Osteocyte (in vitro differentiated cells): ENCODE data around the gene A1BG. TPM values are rescaled to one million over a fixed set of nuclear protein-coding genes. Genes with fewer than 3 reads are reported as not detected.
A peak's percentile ranks its signal among the peaks of the same experiment; 100 is the strongest.

Source experiments
- DNase-seq: peaks from one replicate; pipeline ENCODE4 v3.0.0; 2021; ENCODE audit warnings: mixed read lengths; ENCODE audit not compliant: unreplicated experiment; ENCODE audit errors: extremely low spot score
- H3K27ac Mint-ChIP-seq: one replicate; pipeline ENCODE4 v1.8.0; 2021; ENCODE audit warnings: mild to moderate bottlenecking, mixed read lengths; ENCODE audit not compliant: unreplicated experiment
- H3K27me3 Mint-ChIP-seq: one replicate; pipeline ENCODE4 v1.8.0; 2021; ENCODE audit warnings: mixed read lengths; ENCODE audit not compliant: unreplicated experiment
- H3K36me3 Mint-ChIP-seq: one replicate; pipeline ENCODE4 v1.8.0; 2021; ENCODE audit warnings: mixed read lengths; ENCODE audit not compliant: unreplicated experiment
- H3K4me1 Mint-ChIP-seq: one replicate; pipeline ENCODE4 v1.8.0; 2021; ENCODE audit warnings: mixed read lengths; ENCODE audit not compliant: unreplicated experiment
- H3K4me3 Mint-ChIP-seq: one replicate; pipeline ENCODE4 v1.8.0; 2021; ENCODE audit warnings: mild to moderate bottlenecking, moderate library complexity, mixed read lengths; ENCODE audit not compliant: unreplicated experiment
- H3K9me3 Mint-ChIP-seq: one replicate; pipeline ENCODE4 v1.8.0; 2021; ENCODE audit warnings: mixed read lengths; ENCODE audit not compliant: unreplicated experiment
- total RNA-seq: library from RNA; stranded (reverse); gene quantifications from 2 replicates; pipeline ENCODE4 v1.2.1, GENCODE V29; 2021
- TF ChIP-seq, protein P1 (sequence below): fragments of 200-600 bp; sonication (generic); IDR thresholded peaks from 2 replicates; pipeline ENCODE4 v1.5.0; 2021; ENCODE audit warnings: antibody characterized with exemption, mild to moderate bottlenecking, moderate library complexity

Gene A1BG
- total RNA-seq, 1 donor from 2014 or later, result 39.8 TPM

DNA sequence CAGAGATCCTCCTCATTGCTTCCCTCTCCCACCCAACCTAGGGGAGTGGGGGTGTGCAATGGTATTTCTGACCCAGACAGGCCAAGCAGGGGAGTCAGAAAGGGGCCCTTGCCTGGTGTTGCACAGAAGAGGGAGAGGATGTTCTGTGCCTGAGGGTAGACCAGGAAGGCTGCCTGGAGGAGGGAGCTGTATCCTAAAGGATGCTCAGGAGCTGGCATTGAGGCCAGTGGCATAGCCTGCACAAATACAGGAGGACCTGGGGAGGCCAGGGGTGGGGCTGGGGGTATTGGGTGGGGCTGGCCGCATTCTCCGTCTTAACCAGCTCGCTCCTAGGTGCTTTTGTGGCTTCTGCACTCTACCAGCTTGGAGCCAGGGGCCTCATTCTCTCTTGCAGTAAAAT lies 46.6 kb upstream of the A1BG start:
- Mint-ChIP-seq H3K27ac (peak overlapping the region; percentile 12), H3K9me3 (no peaks in the 10 kb centered on the region), H3K36me3 (peaks cover under 1% of the 10 kb centered on the region), H3K27me3 (no peaks in the 10 kb centered on the region), H3K4me3 (peak overlapping the region; percentile 85), H3K4me1 (peaks cover 13% of the 10 kb centered on the region)
- no peak for DNase-seq
- TF ChIP-seq, protein P1, sequence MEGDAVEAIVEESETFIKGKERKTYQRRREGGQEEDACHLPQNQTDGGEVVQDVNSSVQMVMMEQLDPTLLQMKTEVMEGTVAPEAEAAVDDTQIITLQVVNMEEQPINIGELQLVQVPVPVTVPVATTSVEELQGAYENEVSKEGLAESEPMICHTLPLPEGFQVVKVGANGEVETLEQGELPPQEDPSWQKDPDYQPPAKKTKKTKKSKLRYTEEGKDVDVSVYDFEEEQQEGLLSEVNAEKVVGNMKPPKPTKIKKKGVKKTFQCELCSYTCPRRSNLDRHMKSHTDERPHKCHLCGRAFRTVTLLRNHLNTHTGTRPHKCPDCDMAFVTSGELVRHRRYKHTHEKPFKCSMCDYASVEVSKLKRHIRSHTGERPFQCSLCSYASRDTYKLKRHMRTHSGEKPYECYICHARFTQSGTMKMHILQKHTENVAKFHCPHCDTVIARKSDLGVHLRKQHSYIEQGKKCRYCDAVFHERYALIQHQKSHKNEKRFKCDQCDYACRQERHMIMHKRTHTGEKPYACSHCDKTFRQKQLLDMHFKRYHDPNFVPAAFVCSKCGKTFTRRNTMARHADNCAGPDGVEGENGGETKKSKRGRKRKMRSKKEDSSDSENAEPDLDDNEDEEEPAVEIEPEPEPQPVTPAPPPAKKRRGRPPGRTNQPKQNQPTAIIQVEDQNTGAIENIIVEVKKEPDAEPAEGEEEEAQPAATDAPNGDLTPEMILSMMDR, result no peak

DNA sequence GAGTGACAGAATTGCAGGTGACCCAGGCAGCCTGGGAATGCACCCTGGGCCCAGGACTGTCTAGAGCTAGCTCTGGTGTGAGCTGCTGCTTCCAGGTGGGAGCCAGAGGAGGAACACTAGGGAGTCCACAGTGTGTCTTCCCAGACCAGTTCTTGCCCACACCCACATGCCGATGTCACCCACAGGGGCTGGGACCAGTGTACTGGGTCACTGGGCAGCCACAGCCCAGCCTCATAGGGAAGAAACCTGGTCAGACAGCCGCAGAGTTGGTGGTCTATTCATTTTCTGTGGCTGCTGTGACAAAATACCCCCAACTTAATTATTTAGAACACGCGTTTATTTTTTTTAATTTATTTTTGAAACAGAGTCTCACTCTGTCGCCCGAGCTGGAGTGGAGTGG lies 45.3 kb upstream of the A1BG start:
- Mint-ChIP-seq H3K9me3 (no peaks in the 10 kb centered on the region), H3K36me3 (peaks cover 12% of the 10 kb centered on the region), H3K27me3 (no peaks in the 10 kb centered on the region), H3K4me1 (peaks cover 11% of the 10 kb centered on the region), H3K4me3 (no peak overlapping the region), H3K27ac (no peak overlapping the region)
- TF ChIP-seq, protein P1, result no peak
- no peak for DNase-seq

DNA sequence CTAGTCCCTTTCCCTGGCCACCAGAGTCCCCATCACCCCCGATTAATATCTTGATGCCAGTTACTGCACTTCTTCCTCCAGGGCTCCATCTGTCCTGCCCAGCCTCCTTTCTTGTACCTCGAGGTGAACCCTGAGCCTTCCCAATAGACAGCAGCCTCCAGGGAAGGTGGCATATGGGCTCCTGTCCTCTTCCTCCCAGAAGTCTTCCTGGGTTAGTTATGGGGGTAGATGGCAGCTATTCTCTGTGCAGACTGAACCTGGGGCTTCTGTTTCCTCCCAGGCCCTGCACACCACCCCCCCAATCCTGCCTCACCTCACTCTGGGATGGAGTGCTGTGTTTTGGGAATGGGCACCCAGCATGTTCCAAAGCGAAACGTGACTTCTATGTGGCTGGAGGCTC lies 44.8 kb upstream of the A1BG start:
- TF ChIP-seq, protein P1, result no peak
- no peak for DNase-seq
- peaks cover 15% of the 10 kb centered on the region for H3K36me3 Mint-ChIP-seq
- no peaks in the 10 kb centered on the region for H3K27me3 Mint-ChIP-seq
- no peaks in the 10 kb centered on the region for H3K9me3 Mint-ChIP-seq
- peaks cover 11% of the 10 kb centered on the region for H3K4me1 Mint-ChIP-seq
- H3K27ac Mint-ChIP-seq, result no peak overlapping the region
- H3K4me3 Mint-ChIP-seq, result no peak overlapping the region

DNA sequence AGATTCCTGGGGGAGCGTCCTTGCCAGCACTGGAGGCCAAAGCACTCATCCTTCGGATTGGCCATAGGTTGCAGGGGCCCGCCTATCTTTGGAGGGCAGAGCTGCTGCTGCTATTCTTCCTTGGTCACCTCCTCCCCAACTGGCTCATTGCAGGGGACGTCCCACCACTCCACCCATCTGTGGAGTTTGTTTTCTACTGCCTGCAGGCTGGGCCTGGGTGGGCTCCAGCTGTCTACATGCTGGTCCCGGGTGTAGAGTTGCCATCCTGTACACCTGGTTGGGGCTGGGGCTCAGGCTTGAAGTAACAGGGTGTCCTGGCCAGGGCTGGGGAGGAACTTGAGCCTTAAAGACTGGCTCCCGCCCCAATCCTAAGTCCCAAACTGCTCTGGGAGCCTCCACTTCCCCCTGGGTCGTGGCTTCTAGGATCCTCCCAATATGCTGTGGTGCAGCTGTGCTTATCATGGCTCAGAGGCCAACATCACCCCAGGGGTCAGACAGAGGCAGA lies 44.3 kb upstream of the A1BG start:
- TF ChIP-seq, protein P1, result no peak
- no peak overlapping the region for H3K27ac Mint-ChIP-seq
- H3K9me3 Mint-ChIP-seq, result no peaks in the 10 kb centered on the region
- H3K27me3 Mint-ChIP-seq, result no peaks in the 10 kb centered on the region
- H3K36me3 Mint-ChIP-seq, result peaks cover 19% of the 10 kb centered on the region
- H3K4me1 Mint-ChIP-seq, result peaks cover 11% of the 10 kb centered on the region
- DNase-seq, result no peak
- no peak overlapping the region for H3K4me3 Mint-ChIP-seq

DNA sequence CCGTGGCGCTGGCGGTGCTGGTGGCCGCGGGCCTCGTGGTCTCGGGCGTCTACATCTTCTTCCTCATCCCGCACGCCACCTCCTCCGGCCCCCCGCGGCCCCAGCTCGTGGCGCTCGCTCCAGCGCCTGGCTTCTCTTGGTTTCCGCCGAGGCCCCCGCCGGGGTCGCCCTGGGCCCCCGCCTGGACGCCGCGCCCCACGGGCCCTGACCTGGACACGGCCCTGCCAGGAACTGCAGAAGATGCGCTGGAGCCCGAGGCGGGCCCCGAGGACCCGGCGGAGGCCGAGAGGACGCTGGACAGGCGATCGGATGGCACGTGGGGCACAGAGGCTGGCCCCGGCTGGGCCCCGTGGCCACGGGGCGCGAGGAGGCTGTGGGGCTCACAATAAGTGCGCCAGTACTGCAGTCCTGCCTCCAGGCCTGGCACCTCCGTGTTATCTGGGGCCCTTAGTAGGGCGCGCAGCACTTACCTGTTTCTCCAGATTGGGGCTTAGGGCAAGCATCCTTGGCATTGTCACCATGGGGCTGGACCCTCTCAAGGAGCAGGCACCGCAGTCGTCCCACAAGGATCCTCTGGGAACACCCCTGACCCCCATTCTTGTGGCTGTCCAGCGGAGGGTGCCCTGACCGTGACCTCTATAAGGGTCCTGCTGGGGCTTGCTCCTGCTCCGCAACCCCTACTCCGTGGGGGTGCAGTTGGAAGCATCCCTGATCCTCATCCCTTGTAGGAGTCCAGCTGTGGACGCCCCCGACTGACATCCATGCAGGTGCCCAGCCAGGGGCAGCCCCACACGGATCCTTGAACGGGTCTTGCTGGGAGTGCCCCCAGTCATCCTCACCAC lies 43.6 kb upstream of the A1BG start:
- Mint-ChIP-seq H3K4me1 (peaks cover 11% of the 10 kb centered on the region), H3K27ac (no peak overlapping the region), H3K4me3 (no peak overlapping the region), H3K27me3 (no peaks in the 10 kb centered on the region), H3K9me3 (no peaks in the 10 kb centered on the region), H3K36me3 (peaks cover 19% of the 10 kb centered on the region)
- TF ChIP-seq, protein P1, result no peak
- DNase-seq, result no peak
